ENCODE data around the gene RND2.
A peak's percentile ranks its signal among the peaks of the same experiment; 100 is the strongest.
"Not testable (repeated sequence)": the region's sequence is repeated elsewhere in the genome, so short reads cannot be mapped to it uniquely, and the experiment has no call there.

RND2 gene

GRCh38 chr17:43024407-43025289 is at the start of gene RND2:
TSS of gene RND2 (plus strand) at chr17:43025231. CDS start at chr17:43025348, 117 bp downstream.
- DNase-seq (ENCODE audit: low read depth) = peak; percentile 66

GRCh38 chr17:42975265-42975664 is 49.8 kb upstream of the RND2 start:
- DNase-seq (ENCODE audit: low read depth) = no peak

- not testable (repeated sequence) for DNase-seq (ENCODE audit: low read depth)
Measured at GRCh38 chr17:42975701-42976100, 49.3 kb upstream of the RND2 start.

- DNase-seq (ENCODE audit: low read depth) = no peak
Measured at GRCh38 chr17:42979511-42980273, 45.3 kb upstream of the RND2 start, which contains the start of gene PTGES3L. TSS of gene PTGES3L (minus strand) at chr17:42980080. CDS start at chr17:42980053, 27 bp downstream.

GRCh38 chr17:42980274-42980765 is 44.7 kb upstream of the RND2 start, which contains the start of gene RUNDC1:
TSS of gene RUNDC1 (plus strand) at chr17:42980565. CDS start at chr17:42980577, 12 bp downstream.
- DNase-seq (ENCODE audit: low read depth) = peak; percentile 88

- DNase-seq (ENCODE audit: low read depth) = peak; percentile 35
Measured at GRCh38 chr17:42980766-42981397, 44.1 kb upstream of the RND2 start.

- DNase-seq (ENCODE audit: low read depth) = no peak
Measured at GRCh38 chr17:42982266-42982665, 42.8 kb upstream of the RND2 start.

- no peak for DNase-seq (ENCODE audit: low read depth)
Measured at GRCh38 chr17:42985225-42985624, 39.8 kb upstream of the RND2 start.

GRCh38 chr17:42989141-42989540 is 35.9 kb upstream of the RND2 start:
- DNase-seq (ENCODE audit: low read depth) = no peak

- no peak for DNase-seq (ENCODE audit: low read depth)
Measured at GRCh38 chr17:42989726-42990652, 35.0 kb upstream of the RND2 start.

- no peak for DNase-seq (ENCODE audit: low read depth)
Measured at GRCh38 chr17:42991471-42991870, 33.6 kb upstream of the RND2 start.

- no peak for DNase-seq (ENCODE audit: low read depth)
Measured at GRCh38 chr17:42992872-42993271, 32.2 kb upstream of the RND2 start.

- DNase-seq (ENCODE audit: low read depth) = not testable (repeated sequence)
Measured at GRCh38 chr17:42993913-42994312, 31.1 kb upstream of the RND2 start.

- DNase-seq (ENCODE audit: low read depth) = no peak
Measured at GRCh38 chr17:42997390-42997983, 27.5 kb upstream of the RND2 start.

- DNase-seq (ENCODE audit: low read depth) = peak; percentile 95
Measured at GRCh38 chr17:42997984-42998938, 26.8 kb upstream of the RND2 start, which contains the start of gene RPL27. TSS of gene RPL27 (plus strand) at chr17:42998419. CDS start at chr17:42998751, 332 bp downstream.

- DNase-seq (ENCODE audit: low read depth) = no peak
Measured at GRCh38 chr17:42999003-42999525, 26.0 kb upstream of the RND2 start.

GRCh38 chr17:43000894-43001293 is 24.1 kb upstream of the RND2 start:
- not testable (repeated sequence) for DNase-seq (ENCODE audit: low read depth)

- no peak for DNase-seq (ENCODE audit: low read depth)
Measured at GRCh38 chr17:43003542-43004172, 21.4 kb upstream of the RND2 start.
